Cortex of kidney (tissue), 1 donor: ENCODE results near the gene TRAF7.
"Not testable (repeated sequence)": the region's sequence is repeated elsewhere in the genome, so short reads cannot be mapped to it uniquely, and the experiment has no call there.

Experiments used
- DNase-seq: peaks from one replicate; lab custom pipeline; 2025; lab: John Stamatoyannopoulos, UW

The TRAF7 gene

GRCh38 chr16:2199621-2200139, 44.1 kb downstream of the TRAF7 start:
- DNase-seq: no peak

- no peak for DNase-seq
These were observed 44.7 kb downstream of the TRAF7 start for GRCh38 chr16:2200313-2200712.

GRCh38 chr16:2203119-2203688, 47.6 kb downstream of the TRAF7 start:
- DNase-seq: not testable (repeated sequence)

GRCh38 chr16:2204416-2205103, 49.0 kb downstream of the TRAF7 start:
- no peak for DNase-seq

GRCh38 chr16:2205104-2205966, 49.8 kb downstream of the TRAF7 start, which contains the start of gene MLST8:
Gene MLST8, plus strand, starts transcription at chr16:2205454. Its CDS starts 632 bp downstream, at chr16:2206086.
- no peak for DNase-seq

- no peak for DNase-seq
These were observed 50.4 kb downstream of the TRAF7 start for GRCh38 chr16:2205967-2206313.

- no peak for DNase-seq
These were observed 50.8 kb downstream of the TRAF7 start for GRCh38 chr16:2206420-2206779.

- DNase-seq: no peak
These were observed 51.3 kb downstream of the TRAF7 start for GRCh38 chr16:2206780-2207433.

- DNase-seq: no peak
These were observed 52.3 kb downstream of the TRAF7 start for GRCh38 chr16:2207872-2208271.

GRCh38 chr16:2208308-2208707, 52.7 kb downstream of the TRAF7 start:
- DNase-seq: no peak

GRCh38 chr16:2208772-2209171, 53.2 kb downstream of the TRAF7 start:
- no peak for DNase-seq

- no peak for DNase-seq
These were observed 53.9 kb downstream of the TRAF7 start for GRCh38 chr16:2209258-2210008.

GRCh38 chr16:2210009-2210332, 54.4 kb downstream of the TRAF7 start:
- DNase-seq: no peak

- no peak for DNase-seq
These were observed 55.1 kb downstream of the TRAF7 start, which contains the start of gene BRICD5 for GRCh38 chr16:2210386-2211365. Gene BRICD5, minus strand, starts transcription at chr16:2210863. Its CDS starts 30 bp downstream, at chr16:2210833.

- DNase-seq: no peak
These were observed 56.4 kb downstream of the TRAF7 start for GRCh38 chr16:2211923-2212347.

- no peak for DNase-seq
These were observed 57.1 kb downstream of the TRAF7 start for GRCh38 chr16:2212362-2213324.

- no peak for DNase-seq
These were observed 58.5 kb downstream of the TRAF7 start for GRCh38 chr16:2213817-2214718.

GRCh38 chr16:2214719-2214968, 59.1 kb downstream of the TRAF7 start, which contains the start of gene PGP:
Gene PGP, minus strand, starts transcription at chr16:2214840. Its CDS starts 63 bp downstream, at chr16:2214777.
- DNase-seq: no peak
